GM21825 (cell line): ENCODE results near the gene LIN54.
A peak's percentile ranks its signal among the peaks of the same experiment; 100 is the strongest.
"Not testable (repeated sequence)": the region's sequence is repeated elsewhere in the genome, so short reads cannot be mapped to it uniquely, and the experiment has no call there.

Experiments used
- ATAC-seq: cut with Tn5 transposase; IDR thresholded peaks from one replicate; pipeline ENCODE4 v1.9.1; 2021; ENCODE audit warnings: mild to moderate bottlenecking, moderate library complexity; ENCODE audit not compliant: unreplicated experiment

LIN54 gene

DNA sequence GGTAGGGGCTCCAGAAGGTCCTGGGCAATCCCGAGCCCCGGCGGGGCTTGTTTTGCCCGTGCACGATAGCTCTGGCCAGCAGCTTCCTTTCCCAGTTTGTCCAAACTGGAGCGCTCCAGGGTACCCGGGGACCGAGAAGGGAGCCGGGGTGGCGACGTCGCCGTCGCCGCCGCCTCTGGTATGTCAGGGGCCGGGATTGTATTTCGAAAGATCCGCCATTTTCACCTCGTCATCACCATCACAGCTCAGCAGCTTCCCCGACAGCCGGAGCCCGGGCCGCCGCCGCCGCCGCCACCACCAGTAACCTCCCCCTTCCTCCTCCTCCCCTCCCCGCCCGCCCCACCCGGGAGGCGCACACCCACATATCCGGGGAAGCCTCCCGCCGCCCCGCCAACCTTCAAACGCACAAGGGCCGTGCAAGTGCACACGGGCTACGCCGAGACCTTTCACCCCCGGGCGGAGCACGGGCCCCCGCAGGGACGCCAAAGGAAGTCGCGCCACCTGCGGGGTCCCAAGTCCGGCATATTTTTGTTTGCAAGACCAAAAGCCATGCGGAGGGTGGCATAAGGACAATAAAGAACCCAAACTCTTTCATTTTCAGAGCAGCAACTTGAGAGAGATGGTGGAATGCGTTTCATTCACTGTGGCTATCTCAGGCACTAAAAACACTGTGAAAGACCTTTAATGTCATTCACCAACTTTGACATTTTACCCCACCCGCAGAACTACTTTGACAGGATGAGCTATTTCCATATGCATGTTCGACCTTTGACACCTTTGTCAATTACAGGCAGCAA is at the start of gene LIN54:
TSS of gene LIN54 (minus strand) at position 302 of the 797 bp plus-strand sequence. CDS start 25,979 bp downstream, outside the sequence.
- ATAC-seq: peak; percentile 36

DNA sequence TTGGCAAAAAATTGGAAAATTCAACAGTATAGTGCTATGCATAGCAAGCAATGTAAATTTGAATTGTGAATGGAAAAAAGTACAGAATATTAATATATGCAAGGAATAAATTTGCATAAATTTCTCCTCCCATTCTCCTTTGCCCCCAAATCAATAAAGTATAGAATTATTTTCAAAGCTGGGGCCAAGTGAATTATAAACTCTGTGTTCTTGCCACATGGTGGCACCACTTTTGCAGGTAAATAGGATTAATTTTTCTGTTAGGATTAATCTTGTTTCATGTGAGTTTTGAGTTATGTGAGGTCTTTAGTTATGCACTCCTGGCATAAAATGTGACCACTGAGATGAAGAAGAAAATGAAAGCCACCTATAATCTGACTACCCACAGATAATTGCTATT is 44.3 kb upstream of the LIN54 start:
- ATAC-seq: no peak

DNA sequence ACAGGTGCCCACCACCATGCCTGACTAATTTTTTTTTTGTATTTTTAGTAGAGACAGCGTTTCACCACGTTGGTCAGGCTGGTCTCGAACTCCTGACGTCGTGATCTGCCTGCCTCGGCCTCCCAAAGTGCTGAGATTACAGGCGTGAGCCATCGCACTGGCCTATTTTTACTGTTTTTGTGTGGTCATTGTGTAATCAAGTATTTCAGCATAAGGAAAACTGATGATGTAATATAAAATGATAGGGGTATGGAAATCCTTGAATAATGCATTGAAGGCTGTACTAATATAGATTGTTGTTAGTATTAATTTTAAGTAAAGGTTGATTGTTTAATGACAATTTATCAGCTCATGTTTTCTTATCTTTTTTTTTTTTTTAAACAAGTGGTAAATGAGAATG is 38.2 kb upstream of the LIN54 start:
- not testable (repeated sequence) for ATAC-seq

DNA sequence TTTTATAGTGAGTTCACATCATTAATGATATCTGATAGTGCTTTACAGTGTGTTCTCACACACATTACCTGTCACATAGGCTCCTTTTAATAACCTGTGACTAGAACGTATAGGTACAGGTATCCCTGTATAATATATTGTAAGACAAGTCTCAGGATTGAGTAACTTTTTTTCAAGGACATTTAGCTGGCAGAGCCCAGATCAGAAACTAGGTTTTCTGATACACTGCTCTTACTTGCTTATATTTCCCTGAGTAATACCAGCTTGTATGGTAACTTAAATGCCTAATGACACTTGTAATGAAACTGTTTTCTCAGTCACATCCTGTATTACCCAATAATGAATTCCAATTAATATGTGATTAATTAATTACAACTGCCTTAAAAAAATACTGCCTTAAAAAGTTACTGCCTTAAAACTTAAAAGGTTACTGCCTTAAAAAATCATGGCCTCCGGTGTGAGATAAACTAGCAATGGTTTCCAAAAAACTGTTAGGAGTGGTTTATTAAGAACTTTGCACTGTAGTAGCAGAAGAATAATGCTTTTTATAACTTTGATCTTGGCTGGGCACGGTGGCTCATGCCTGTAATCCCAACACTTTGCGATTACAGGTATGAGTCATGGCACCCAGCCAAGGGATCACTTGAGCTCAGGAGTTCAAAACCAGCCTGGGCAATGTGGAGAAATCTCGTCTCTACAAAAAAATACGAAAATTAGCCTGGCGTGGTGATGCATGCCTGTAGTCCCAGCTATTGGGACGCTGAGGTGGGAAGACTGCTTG is 36.3 kb upstream of the LIN54 start:
- ATAC-seq: no peak

DNA sequence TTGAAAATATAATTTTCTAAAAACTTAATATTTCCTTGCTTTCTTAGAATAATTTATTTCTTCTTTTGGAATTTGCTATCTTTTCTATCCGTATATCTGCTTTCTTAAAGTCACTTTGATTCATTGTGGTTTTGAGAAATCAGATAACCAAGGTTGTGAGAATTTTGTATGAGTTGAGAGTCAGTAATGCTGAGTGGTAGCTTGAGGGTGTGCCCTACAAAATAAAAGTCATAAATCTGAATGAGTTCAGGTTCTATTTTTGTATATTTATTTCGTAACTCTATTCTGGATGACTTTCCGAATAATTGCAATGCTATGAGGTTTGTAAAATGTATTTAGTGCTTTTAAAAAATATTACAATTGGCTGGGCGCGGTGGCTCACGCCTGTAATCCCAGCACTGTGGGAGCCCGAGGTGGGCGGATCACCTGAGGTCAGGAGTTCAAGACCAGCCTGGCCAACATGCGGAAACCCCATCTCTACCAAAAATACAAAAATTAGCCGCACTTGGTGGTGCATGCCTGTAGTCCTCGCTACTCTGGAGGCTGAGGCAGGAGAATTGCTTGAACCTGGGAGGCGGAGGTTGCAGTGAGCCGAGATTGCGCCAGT is 33.3 kb upstream of the LIN54 start:
- no peak for ATAC-seq

DNA sequence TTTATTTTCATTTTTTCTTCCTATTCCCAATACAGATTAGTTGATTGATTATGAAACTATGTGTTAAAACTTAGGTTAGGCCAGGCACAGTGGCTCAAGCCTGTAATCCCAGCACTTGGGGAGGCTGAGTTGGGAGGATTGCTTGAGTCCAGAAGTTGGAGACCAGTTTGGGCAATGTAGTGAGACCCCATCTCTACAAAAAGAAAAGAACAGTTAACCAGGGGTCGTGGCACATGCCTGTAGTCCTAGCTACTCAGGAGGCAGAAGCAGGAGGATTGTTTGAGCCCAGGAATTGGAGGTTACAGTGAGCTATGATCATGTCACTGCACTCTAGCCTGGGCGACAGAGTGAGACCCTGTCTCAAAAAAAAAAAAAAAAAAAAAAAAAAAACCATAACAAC is 32.5 kb upstream of the LIN54 start:
- ATAC-seq: not testable (repeated sequence)

DNA sequence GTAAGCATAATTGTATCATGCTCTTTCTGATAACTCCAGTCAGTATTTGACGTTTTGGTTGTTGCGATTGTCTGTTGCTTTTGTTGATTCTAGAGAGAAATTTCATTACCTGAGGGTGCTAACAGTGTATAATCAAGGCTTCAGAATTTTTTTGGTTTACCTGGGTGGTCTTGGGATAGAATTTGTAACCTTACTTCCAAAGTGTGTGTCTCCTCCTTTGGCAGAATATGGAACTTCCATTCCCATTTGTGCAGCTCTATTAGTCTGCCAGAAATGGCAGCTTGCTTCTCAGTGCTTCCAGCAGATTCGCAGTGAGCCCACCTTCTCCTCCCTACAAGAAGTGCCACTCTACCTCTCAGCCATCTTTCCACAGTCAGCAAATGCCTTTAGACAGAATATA is 29.6 kb upstream of the LIN54 start:
- ATAC-seq: no peak

DNA sequence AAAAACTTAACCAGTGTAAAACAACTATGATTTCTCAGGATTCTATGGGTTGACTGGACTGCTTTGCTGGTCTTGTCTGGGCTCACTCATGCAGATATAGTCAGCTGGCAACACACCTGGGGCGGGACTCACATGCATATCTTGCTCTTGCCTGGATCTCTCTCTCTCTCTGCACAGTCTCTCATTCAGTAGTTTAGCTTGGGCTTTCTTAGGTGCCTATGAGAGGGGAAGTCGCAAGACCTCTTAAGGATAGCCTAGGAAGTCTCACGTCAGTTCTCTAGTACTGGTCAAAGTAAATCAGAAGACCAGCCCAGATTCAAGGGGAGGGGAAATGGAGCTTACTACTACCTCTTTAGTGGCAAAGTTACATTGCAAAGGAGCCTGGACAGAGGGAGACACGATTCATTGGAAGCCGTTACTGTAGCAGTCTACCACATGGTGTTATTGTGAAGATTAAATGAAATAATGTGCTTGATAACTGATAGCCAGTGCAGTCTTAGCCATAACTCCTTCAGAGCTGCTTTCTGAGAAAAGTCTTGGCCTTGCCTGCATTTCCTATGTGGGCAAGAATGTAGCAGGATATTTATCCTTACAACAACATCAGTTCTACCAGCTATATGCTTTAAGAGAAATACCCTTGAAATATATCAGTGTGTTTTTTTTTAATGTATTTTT is 26.5 kb upstream of the LIN54 start:
- no peak for ATAC-seq

DNA sequence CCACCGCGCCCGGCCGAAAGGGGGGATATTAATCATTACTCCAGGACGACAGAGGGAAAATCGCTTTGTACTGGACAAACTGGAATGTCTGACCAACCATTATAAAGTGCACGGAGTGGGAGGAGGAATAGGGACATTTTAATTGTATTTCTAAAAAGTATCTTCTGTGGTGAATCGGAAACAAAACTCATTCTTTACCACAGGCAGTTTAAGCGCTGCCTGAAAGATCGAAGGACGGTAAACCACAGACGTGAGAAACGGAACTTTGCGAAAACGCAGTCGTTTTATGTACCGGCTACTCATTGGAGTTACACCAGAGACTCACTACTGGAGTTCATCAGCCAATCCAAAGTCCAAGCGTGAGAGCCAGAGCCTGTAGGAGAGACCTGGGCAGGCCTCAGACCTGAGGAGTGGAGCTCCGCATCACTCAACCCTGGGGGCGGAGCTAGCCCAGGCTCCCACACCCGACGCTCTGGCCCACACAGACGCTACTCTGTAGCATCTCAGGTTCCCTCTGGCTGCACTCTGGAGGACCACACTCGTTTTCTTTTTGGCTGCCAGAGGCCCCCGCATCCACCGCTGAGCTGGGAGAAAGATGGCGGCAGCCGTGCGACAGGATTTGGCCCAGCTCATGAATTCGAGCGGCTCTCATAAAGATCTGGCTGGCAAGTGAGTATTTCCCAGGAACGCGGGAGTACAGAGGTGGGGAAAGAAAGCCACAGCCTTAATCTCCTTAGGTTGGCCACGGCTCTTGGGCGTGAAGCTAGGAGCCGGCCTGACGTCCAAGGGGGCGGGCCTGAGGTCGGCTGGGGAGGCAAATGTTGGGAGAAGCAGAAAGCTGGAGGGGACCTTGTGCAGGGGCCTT is 24.2 kb upstream of the LIN54 start, which contains the start of gene COPS4:
TSS of gene COPS4 (plus strand) at position 554 of the 865 bp plus-strand sequence. CDS start at position 596, 42 bp downstream.
- peak; percentile 98 for ATAC-seq

DNA sequence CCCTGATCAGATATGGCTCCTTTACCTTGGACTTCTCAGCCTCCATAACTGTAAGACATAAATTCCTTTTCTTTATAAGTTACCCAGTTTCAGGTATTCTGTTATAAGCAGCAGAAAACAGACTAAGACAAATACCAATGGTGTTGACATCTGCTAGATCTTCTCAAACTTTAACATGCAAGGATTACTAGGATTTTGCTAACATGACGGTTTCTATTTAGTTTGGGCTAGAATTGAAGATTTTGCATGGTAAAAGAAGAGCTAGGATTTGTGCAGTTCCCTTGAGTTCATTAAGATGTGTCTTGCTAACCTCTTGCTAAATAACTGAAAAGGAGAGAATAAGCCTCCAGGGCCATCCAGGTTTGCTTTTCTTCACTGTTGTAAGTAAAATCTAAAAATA is 19.1 kb upstream of the LIN54 start:
- ATAC-seq: no peak

DNA sequence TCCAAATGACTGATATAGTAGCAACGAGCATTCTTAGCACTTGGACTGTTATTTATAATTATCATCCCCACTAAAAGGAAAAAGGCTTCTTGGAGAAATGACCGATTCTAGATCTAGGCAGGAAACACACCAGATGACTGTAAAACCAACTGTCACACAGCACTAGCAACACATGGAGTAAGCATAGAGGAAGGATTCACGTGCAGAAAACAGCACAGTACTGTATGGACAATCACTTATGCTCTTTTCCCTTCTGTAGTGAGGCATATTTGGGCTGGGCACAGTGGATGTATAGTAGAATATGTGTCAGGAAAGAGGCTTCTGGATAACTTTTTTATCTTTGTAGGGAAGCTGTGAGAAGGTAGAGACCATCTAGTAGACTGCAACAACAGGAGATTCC is 18.4 kb upstream of the LIN54 start:
- no peak for ATAC-seq

DNA sequence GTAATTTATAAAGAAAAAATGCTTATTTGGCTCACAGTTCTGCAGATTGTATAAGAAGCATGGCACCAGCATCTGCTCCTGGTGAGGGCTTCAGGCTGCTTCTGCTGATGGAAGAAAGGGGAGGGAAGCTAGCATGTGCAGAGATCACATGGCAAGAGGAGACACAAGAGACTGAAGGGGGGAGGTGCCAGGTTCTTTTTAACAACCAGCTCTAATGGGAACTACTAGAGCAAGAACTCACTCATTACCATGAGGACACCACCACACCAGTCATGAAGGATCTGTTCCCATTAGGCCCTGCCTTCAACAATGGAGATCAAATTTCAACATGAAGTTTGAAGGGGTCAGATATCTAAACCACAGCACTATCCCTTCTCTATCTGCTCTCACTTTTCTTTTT is 14.9 kb upstream of the LIN54 start:
- ATAC-seq: no peak

DNA sequence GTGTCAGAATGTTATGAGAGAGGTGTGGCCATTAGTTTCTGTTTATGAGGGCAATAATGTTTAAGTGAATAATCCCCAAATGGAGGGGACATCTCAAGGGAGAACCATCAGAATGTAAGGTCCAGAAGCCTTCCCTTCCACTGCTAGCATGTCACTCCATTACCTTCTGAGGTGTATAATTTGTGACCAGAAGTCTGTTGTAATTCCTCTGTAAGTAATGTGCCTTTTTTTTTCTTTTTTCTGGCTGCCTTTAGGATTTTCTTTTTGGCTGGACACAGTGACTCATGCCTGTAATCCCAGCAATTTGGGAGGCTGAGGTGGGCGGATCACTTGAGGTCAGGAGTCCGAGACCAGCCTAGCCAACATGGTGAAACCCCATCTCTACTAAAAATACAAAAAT is 13.6 kb upstream of the LIN54 start:
- ATAC-seq: no peak

DNA sequence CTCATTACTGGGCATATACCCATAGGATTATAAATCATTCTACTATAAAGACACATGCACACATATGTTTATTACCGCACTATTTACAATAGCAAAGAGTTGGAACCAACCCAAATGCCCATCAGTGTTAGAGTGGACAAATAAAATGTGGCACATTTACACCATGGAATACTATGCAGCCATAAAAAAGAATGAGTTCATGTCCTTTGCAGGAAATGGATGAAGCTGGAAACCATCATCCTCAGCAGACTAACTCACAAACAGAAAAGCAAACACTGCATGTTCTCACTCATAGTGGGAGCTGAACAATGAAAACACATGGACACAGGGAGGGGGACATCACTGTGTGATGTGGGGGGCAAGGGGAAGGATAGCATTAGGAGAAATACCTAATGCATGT is 13.0 kb upstream of the LIN54 start:
- not testable (repeated sequence) for ATAC-seq

DNA sequence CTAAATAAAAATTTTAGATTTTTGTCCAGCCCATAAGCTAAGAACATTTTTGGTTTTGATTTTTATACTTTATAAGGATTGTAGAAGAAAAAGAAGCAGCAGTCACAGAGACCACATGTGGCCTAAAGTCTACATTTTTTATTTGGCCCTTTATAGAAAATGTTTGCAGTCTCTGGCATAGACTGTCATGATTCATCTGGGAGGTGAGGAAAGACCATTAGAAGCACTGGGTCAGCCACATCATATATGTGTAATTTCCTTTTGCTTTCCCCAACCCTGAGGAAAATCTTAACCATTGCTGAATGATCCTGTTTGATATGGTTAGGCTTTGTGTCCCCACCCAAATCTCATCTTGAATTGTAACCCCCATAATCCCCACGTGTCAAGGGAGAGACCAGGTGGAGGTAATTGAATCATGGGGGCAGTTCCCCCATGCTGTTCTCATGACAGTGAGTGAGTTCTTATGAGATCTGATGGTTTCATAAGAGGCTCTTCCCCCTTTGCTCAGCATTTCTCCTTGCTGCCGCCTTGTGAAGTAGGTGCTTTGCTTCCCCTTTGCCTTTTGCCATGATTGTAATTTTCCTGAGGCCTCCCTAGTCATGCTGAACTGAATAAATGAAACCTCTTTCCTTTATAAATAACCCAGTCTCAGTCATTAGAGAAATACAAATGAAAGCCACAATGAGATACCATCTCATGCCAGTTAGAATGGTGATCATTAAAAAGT is 12.3 kb upstream of the LIN54 start:
- no peak for ATAC-seq

DNA sequence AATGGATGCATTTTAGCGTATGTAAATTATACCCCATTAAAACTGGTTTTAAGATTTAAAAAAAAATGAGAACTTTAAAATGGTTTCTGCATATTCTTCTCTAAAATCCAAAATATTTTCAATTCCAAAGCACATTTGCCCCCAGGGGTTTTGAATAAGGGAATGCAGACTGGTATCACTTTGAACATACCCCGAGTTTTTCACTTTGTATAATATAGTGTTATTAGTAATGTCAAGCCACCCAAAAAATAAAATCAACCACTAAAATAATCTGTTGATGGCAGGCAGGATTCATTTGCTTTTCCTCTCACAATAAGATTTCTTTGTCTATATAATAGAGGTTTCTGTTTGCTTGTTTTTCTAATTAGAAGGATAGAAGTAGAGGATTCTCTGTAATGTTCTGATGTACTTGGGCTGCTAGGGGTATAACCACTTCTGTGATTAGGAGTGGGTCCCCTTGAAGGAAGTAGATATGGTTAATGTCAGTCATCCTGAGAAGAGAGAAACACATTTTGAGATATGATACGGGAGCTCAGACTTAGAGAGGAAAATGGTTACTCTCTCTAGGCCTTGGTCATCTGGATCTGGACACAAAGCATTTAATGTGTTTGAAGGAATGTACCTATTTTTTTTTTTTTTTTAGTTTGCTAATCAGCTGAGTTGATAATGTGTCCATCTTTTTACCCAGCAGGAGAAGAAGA is 9.3 kb upstream of the LIN54 start:
- ATAC-seq: no peak

DNA sequence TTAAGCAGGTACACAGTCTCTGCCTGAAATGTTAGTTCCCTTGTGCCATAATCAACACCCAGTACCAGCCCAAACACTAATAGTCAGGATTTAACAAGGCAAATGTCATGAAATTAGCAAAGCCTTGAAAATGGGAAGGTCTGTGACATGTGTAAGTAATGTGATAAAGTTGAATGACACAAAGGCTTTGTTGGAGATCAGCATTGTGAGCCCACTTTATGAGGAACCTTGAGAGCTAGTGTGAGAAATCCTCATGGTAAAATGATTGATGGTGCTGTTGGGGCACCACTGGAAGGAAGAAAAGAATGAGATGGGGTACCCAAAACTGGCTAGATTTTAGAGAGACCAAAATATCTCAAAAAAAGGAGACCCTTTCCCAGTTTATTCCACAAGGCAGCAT is 3.3 kb upstream of the LIN54 start:
- ATAC-seq: no peak

DNA sequence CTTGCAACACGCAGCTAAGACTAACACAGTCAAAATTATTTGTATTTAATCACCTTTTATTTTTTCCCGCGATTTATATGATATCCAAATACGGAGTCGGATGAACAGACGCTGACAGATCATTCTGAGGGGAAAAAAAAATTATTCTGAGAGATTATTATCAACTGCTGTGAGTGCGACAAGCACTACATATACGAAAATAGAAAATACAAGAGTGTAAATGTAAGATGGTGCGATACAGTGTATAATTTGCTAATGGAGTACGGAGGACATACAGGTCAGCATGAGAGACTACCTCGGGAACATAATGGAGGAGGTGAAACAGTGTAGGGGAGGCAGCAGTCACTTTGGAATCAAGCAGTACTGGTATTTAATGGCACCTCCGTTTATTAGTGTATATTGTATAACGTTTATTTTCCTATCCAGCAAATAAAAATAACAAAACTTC is 2.8 kb upstream of the LIN54 start:
- ATAC-seq: no peak
